Type B pancreatic cell (in vitro differentiated cells): ENCODE data around the gene SPHK2. TPM values are rescaled to one million over a fixed set of nuclear protein-coding genes. Genes with fewer than 3 reads are reported as not detected.

Experiments
- DNase-seq: peaks from one replicate; pipeline ENCODE4 v3.0.0; 2021; ENCODE audit warnings: mixed read lengths; ENCODE audit not compliant: unreplicated experiment; ENCODE audit errors: extremely low spot score
- H3K27ac Mint-ChIP-seq: 2 replicates; pipeline ENCODE4 v1.8.0; 2021; ENCODE audit warnings: mild to moderate bottlenecking, mixed read lengths
- H3K27me3 Mint-ChIP-seq: 2 replicates; pipeline ENCODE4 v1.8.0; 2021; ENCODE audit warnings: mixed read lengths
- H3K36me3 Mint-ChIP-seq: 2 replicates; pipeline ENCODE4 v1.8.0; 2021; ENCODE audit warnings: mixed read lengths
- H3K4me1 Mint-ChIP-seq: one replicate; pipeline ENCODE4 v1.8.0; 2021; ENCODE audit warnings: mixed read lengths; ENCODE audit not compliant: unreplicated experiment
- H3K4me3 Mint-ChIP-seq: 2 replicates; pipeline ENCODE4 v1.8.0; 2021; ENCODE audit warnings: mild to moderate bottlenecking, mixed read lengths
- H3K9me3 Mint-ChIP-seq: 2 replicates; pipeline ENCODE4 v1.8.0; 2021; ENCODE audit warnings: mixed read lengths
- CTCF ChIP-seq: fragments of 200-600 bp; sonication (generic); conservative IDR thresholded peaks from 2 replicates; pipeline ENCODE4 v1.5.0; 2021; ENCODE audit warnings: antibody characterized with exemption, mild to moderate bottlenecking
- total RNA-seq: library from RNA; stranded (reverse); gene quantifications from 2 replicates; pipeline ENCODE4 v1.2.1, GENCODE V29; 2021; ENCODE audit warnings: low replicate concordance

SPHK2 gene
- total RNA-seq, 1 donor from 2014 or later = 47.1 TPM

- Mint-ChIP-seq H3K27ac (no peak overlapping the region), H3K4me1 (no peaks in the 10 kb centered on the region), H3K36me3 (no peaks in the 10 kb centered on the region), H3K4me3 (no peak overlapping the region), H3K27me3 (no peaks in the 10 kb centered on the region), H3K9me3 (no peaks in the 10 kb centered on the region)
- no peak for TF ChIP-seq CTCF
- no peak for DNase-seq
These were observed 18.5 kb upstream of the SPHK2 start for GRCh38 chr19:48600679-48601417.

GRCh38 chr19:48603001-48603400, 16.3 kb upstream of the SPHK2 start:
- Mint-ChIP-seq H3K4me3 (no peak overlapping the region), H3K27ac (no peak overlapping the region), H3K9me3 (no peaks in the 10 kb centered on the region), H3K27me3 (no peaks in the 10 kb centered on the region), H3K4me1 (no peaks in the 10 kb centered on the region), H3K36me3 (no peaks in the 10 kb centered on the region)
- DNase-seq = no peak
- no peak for TF ChIP-seq CTCF

- Mint-ChIP-seq H3K4me1 (no peaks in the 10 kb centered on the region), H3K4me3 (no peak overlapping the region), H3K27me3 (no peaks in the 10 kb centered on the region), H3K36me3 (no peaks in the 10 kb centered on the region), H3K9me3 (no peaks in the 10 kb centered on the region), H3K27ac (no peak overlapping the region)
- no peak for DNase-seq
- no peak for TF ChIP-seq CTCF
These were observed 15.9 kb upstream of the SPHK2 start for GRCh38 chr19:48603449-48603848.

- Mint-ChIP-seq H3K4me1 (no peaks in the 10 kb centered on the region), H3K9me3 (no peaks in the 10 kb centered on the region), H3K27ac (no peak overlapping the region)
These were observed 15.5 kb upstream of the SPHK2 start for GRCh38 chr19:48603850-48604249.

GRCh38 chr19:48606463-48607358, 12.6 kb upstream of the SPHK2 start, which contains the start of gene SPACA4:
Gene SPACA4, plus strand, starts transcription at chr19:48606742. Its CDS starts 237 bp downstream, at chr19:48606979.
- Mint-ChIP-seq H3K4me1 (no peaks in the 10 kb centered on the region), H3K4me3 (no peak within 1 kb of the TSS), H3K27ac (no peak within 1 kb of the TSS), H3K36me3 (no peaks in the 10 kb centered on the region), H3K27me3 (no peaks in the 10 kb centered on the region), H3K9me3 (no peaks in the 10 kb centered on the region)
- no peak for DNase-seq
- TF ChIP-seq CTCF = no peak

More at GRCh38 chr19:48603850-48604249, 15.5 kb upstream of the SPHK2 start:
- TF ChIP-seq CTCF = no peak
- no peak for DNase-seq
- Mint-ChIP-seq H3K36me3 (no peaks in the 10 kb centered on the region), H3K4me3 (no peak overlapping the region), H3K27me3 (no peaks in the 10 kb centered on the region)
